GM12873 (cell line): ENCODE results near the gene FBXO11.
A peak's percentile ranks its signal among the peaks of the same experiment; 100 is the strongest.

Experiments used
- TF ChIP-seq, protein P1 (sequence below): IDR thresholded peaks from 2 replicates; pipeline ENCODE4 v1.5.1; 2012; ENCODE audit warnings: low read depth, mild to moderate bottlenecking, moderate library complexity, low read length, control low read depth; ENCODE audit not compliant: insufficient read depth; ENCODE audit errors: missing control alignments

FBXO11 gene

DNA sequence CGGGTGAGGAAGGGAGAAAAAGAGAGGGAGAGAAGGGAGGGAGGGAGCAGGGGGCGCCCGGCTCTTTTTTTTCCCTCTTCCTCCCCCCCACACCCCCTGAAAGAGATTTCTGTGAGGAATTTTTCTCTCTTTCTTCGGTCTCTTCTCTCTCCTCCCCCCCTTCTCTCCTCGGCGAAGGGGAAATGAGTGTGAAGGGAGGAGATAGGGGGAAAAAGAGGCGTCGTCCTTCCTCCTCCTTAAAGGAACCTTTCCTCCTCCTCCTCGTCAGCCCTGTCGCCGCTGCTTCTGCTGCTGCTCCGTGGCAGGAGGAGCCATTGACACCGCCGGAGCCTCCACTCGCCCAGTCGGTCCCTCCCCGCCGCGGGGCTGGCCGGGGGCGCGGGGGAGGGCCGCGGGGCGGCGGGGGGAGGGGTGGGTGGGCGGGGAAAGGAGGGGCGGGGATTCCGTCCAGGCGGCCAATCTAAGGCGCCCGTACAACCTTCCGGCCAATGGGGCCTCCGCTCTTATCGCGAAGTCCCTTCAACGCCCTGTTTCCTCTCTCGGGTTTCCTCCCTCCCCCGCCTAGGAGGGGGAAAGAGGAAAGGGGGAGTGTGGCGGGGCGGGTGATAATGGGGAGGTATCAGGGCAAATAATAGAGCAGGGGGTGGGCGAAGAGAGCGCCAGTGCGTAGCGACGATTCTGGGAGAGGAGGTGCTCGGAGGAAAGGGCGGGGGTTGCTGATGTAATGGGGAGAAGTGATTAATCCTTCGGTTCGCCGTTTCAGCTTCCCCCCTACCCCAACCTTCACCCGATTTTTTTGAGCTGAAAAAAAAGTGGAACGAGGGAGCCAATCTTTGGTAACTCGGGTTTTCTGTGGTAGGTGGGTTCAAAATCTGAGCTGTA, at the start of gene FBXO11:
TSS of gene FBXO11 (minus strand) at position 342 of the 882 bp plus-strand sequence. CDS start 778 bp downstream, outside the sequence.
- TF ChIP-seq, protein P1, sequence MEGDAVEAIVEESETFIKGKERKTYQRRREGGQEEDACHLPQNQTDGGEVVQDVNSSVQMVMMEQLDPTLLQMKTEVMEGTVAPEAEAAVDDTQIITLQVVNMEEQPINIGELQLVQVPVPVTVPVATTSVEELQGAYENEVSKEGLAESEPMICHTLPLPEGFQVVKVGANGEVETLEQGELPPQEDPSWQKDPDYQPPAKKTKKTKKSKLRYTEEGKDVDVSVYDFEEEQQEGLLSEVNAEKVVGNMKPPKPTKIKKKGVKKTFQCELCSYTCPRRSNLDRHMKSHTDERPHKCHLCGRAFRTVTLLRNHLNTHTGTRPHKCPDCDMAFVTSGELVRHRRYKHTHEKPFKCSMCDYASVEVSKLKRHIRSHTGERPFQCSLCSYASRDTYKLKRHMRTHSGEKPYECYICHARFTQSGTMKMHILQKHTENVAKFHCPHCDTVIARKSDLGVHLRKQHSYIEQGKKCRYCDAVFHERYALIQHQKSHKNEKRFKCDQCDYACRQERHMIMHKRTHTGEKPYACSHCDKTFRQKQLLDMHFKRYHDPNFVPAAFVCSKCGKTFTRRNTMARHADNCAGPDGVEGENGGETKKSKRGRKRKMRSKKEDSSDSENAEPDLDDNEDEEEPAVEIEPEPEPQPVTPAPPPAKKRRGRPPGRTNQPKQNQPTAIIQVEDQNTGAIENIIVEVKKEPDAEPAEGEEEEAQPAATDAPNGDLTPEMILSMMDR: peak; percentile 74

DNA sequence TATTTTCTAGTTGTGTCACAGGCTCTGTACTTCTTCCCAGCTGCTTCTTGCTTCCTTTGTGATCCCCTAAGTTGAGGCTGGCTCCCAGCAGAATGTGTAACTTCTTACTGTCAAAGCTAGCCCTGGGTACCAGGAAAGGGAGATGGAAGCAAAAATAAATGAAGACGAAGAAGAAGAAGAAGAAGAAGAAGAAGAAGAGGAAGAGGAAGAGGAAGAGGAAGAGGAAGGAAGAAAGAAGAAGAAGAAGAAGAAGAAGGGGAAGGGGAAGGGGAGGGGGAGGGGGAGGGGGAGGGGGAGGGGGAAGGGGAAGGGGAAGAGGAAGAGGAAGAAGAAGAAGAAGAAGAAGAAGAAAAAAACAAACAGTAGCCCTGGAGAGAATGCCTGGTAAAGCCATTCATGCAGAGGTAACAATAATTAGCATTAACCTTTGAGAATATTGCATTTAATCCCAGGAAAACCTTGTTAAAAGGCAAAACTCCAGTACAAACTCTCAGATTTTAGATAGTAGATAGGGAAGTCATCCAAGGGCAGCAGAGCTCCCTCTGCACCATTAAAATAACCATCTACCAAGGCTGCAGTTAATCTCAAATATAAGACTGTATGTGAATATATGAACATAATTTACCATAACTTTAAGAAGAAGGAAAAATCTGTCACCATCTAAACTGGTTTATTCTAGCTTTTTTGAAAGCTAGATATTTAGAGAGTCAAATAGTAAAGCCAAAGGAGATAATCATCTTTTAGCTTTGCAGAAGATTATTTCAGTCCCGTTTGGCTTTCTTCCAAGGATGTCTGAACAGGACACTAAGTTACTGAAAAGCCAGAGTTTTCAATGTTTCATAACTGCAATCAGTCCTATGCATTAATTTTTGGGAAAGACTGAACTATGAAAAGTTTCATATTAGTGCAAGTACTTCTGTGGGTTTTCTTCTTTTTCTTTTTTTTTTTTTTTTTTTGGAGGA, 44.3 kb upstream of the FBXO11 start:
- TF ChIP-seq, protein P1: no peak

DNA sequence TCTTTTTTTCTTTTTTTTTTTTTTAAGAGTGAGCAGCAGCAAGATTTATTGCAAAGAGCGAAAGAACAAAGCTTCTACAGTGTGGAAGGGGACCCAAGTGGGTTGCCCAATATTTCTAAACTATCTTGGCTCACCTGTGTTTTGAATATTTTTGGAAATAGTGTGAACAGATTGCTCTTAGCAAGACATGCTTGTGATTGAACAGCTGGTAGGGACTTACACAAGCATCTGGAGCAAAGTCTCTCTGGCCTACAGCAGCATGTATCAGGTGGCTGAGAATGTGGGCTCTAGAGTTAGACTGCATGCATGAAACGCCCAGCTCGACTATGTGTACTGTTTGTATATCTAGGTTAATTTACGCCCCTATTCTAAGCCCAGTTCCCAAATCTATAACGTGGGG, 40.3 kb upstream of the FBXO11 start:
- TF ChIP-seq, protein P1: no peak

DNA sequence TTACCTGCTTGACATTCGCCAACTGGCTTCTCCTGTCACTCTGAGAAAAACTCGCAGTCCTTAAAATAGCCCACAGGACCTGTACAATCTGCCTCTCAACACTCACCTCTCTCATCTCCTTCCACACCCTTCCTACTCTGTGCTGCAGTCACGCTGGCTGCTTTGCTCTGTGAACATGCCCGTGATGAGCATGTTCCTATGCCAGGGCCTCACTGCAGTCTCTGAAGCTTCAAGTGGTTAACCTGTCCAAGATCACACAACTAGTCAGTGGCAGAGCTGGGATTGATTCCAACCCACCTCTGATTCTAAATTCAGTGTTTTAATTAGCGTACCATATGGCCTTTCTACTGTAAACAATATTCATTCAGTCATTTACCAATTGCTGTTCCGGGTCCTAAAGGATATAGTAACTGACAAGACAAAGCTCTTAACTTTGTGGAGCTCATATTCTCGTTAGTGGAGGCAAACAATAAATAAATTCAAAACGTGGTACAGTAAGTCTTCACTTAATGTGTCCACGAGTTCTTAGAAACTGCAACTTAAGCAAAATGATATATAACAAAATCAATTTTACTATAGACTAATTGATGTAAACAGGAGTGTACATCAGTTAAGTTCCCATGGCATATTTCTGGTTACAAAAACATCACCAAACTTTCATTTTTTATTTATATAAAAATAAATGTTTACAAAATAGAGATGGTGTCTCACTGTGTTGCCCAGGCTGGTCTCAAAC, 38.9 kb upstream of the FBXO11 start:
- TF ChIP-seq, protein P1: no peak

DNA sequence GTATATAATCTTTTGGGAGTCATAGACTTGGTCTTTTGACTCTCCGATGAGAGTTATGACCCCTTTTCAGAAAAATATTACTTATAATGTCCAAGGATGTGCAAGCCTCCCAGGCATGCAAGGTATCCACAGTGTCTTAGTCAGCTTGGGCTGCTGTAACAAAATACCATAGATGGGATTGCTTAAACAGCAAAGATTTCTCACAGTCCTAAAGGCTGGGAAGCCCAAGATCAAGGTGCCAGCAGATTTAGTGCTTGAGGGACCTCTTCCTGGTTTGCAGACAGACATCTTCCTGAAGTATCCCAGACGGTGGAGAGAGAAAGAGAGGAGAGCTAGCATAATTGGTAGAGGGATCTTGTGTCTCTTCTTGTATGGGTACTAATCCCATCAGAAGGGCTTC, 35.6 kb upstream of the FBXO11 start:
- TF ChIP-seq, protein P1: no peak

DNA sequence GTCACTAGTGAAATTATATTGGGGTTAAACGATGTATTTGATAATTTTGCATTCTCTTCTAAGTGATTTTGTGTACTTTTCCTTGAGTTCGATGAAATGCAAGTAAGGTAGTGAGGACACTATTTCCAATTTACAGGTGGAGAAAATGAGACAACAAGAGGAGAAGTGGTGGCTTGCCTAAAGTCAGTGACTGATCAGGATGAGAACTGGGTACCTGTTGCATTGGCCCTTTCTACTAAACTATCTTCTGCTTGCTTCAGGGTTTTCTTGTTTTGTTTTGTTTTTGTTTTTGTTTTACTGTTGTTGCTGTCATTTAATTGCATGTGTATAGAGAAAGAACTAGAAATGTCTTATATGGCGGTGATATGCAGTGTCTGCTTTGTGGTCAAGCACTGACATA, 31.4 kb upstream of the FBXO11 start:
- TF ChIP-seq, protein P1: no peak

DNA sequence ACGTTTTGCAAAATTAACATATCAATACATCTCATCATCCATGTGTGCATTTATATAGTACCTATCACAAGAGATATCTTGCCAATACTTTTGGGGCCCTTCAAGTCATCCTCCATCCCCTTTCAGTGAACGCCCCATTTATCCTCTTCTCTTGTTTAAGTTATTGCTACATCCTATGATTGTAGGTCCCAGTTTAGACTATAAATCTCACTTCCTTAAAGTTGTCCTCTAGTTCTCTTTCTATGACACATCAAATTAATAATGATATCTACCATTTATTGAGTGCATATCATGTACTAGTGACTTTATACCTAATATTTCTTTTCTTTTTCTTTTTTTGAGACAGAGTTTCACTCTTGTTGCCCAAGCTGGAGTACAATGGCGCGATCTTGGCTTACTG, 28.8 kb upstream of the FBXO11 start:
- TF ChIP-seq, protein P1: no peak
